HEK293 (cell line): Measurements from ENCODE around the gene CHD5.
A peak's percentile ranks its signal among the peaks of the same experiment; 100 is the strongest.

ENCODE experiments used
- HOXC10 ChIP-seq: sonication (generic); formaldehyde crosslinking; IDR thresholded peaks from 2 replicates; pipeline ENCODE4 v1.8.1; 2023; ENCODE audit warnings: mild to moderate bottlenecking, missing genetic modification reagents
- KLF10 ChIP-seq: fragments of 450-650 bp; IDR thresholded peaks from 2 replicates; pipeline ENCODE4 v1.5.1; 2018; ENCODE audit warnings: missing biosample characterization, mild to moderate bottlenecking, missing genetic modification characterization
- SCRT1 ChIP-seq: fragments of 450-650 bp; formaldehyde crosslinking; IDR thresholded peaks from 2 replicates; pipeline ENCODE4 v1.5.1; 2016; ENCODE audit warnings: missing biosample characterization, missing genetic modification characterization, borderline replicate concordance
- SP7 ChIP-seq: fragments of 450-650 bp; formaldehyde crosslinking; IDR thresholded peaks from 2 replicates; pipeline ENCODE4 v1.5.1; 2016; ENCODE audit warnings: missing biosample characterization, missing genetic modification characterization
- WT1 ChIP-seq: fragments of 450-650 bp; formaldehyde crosslinking; IDR thresholded peaks from 2 replicates; pipeline ENCODE4 v1.5.1; 2016; ENCODE audit warnings: missing biosample characterization, missing genetic modification characterization
- ZBTB20 ChIP-seq: fragments of 450-650 bp; formaldehyde crosslinking; IDR thresholded peaks from 2 replicates; pipeline ENCODE4 v1.5.1; 2016; ENCODE audit warnings: missing biosample characterization, missing genetic modification characterization
- ZBTB7A ChIP-seq: fragments of 450-650 bp; formaldehyde crosslinking; IDR thresholded peaks from 2 replicates; pipeline ENCODE4 v1.5.1; 2016; ENCODE audit warnings: low read depth, missing biosample characterization, missing genetic modification characterization
- ZFP69B ChIP-seq: fragments of 450-650 bp; formaldehyde crosslinking; IDR thresholded peaks from 2 replicates; pipeline ENCODE4 v1.5.1; 2016; ENCODE audit warnings: missing biosample characterization, missing genetic modification characterization
- ZNF140 ChIP-seq: fragments of 450-650 bp; formaldehyde crosslinking; IDR thresholded peaks from 2 replicates; pipeline ENCODE4 v1.5.1; 2016; ENCODE audit warnings: missing biosample characterization, missing genetic modification characterization
- ZNF146 ChIP-seq: fragments of 450-650 bp; formaldehyde crosslinking; IDR thresholded peaks from 2 replicates; pipeline ENCODE4 v1.5.1; 2016; ENCODE audit warnings: missing biosample characterization, missing genetic modification characterization
- ZNF169 ChIP-seq: fragments of 450-650 bp; formaldehyde crosslinking; IDR thresholded peaks from 2 replicates; pipeline ENCODE4 v1.5.1; 2016; ENCODE audit warnings: missing biosample characterization, missing genetic modification characterization
- ZNF184 ChIP-seq: fragments of 450-650 bp; IDR thresholded peaks from 2 replicates; pipeline ENCODE4 v1.5.1; 2018; ENCODE audit warnings: missing biosample characterization, mild to moderate bottlenecking, missing genetic modification characterization
- ZNF223 ChIP-seq: fragments of 450-650 bp; formaldehyde crosslinking; IDR thresholded peaks from 2 replicates; pipeline ENCODE4 v1.5.1; 2016; ENCODE audit warnings: missing biosample characterization, missing genetic modification characterization
- ZNF341 ChIP-seq: fragments of 450-650 bp; formaldehyde crosslinking; IDR thresholded peaks from 2 replicates; pipeline ENCODE4; 2016; ENCODE audit warnings: low read depth, missing biosample characterization, missing genetic modification characterization
- ZNF354C ChIP-seq: fragments of 450-650 bp; formaldehyde crosslinking; IDR thresholded peaks from 2 replicates; pipeline ENCODE4 v1.5.1; 2016; ENCODE audit warnings: missing biosample characterization, missing genetic modification characterization, low read depth, borderline replicate concordance
- ZNF394 ChIP-seq: fragments of 450-650 bp; formaldehyde crosslinking; IDR thresholded peaks from 2 replicates; pipeline ENCODE4 v1.5.1; 2016; ENCODE audit warnings: missing biosample characterization, missing genetic modification characterization, mild to moderate bottlenecking, moderate library complexity, borderline replicate concordance
- ZNF433 ChIP-seq: fragments of 450-650 bp; formaldehyde crosslinking; IDR thresholded peaks from 2 replicates; pipeline ENCODE4 v1.5.1; 2016; ENCODE audit warnings: missing biosample characterization, missing genetic modification characterization, low read depth
- ZNF510 ChIP-seq: fragments of 450-650 bp; formaldehyde crosslinking; IDR thresholded peaks from 2 replicates; pipeline ENCODE4 v1.5.1; 2018; ENCODE audit warnings: mild to moderate bottlenecking, missing genetic modification characterization, missing biosample characterization; ENCODE audit not compliant: insufficient replicate concordance
- ZNF514 ChIP-seq: fragments of 450-650 bp; formaldehyde crosslinking; IDR thresholded peaks from 2 replicates; pipeline ENCODE4 v1.5.1; 2016; ENCODE audit warnings: missing biosample characterization, missing genetic modification characterization
- ZNF621 ChIP-seq: fragments of 450-650 bp; formaldehyde crosslinking; IDR thresholded peaks from 2 replicates; pipeline ENCODE4 v1.5.1; 2017; ENCODE audit warnings: missing biosample characterization, missing genetic modification characterization
- ZNF768 ChIP-seq: fragments of 450-650 bp; formaldehyde crosslinking; IDR thresholded peaks from 2 replicates; pipeline ENCODE4 v1.5.1; 2018; ENCODE audit warnings: missing biosample characterization, mild to moderate bottlenecking, missing genetic modification characterization
- ZNF792 ChIP-seq: fragments of 450-650 bp; formaldehyde crosslinking; IDR thresholded peaks from 2 replicates; pipeline ENCODE4 v1.5.1; 2016; ENCODE audit warnings: missing biosample characterization, missing genetic modification characterization
- ZSCAN16 ChIP-seq: fragments of 450-650 bp; formaldehyde crosslinking; IDR thresholded peaks from 2 replicates; pipeline ENCODE4 v1.5.1; 2016; ENCODE audit warnings: missing biosample characterization, missing genetic modification characterization
- TF ChIP-seq, protein P1 (sequence below): fragments of 450-650 bp; formaldehyde crosslinking; IDR thresholded peaks from 2 replicates; pipeline ENCODE4 v1.5.1; 2016; ENCODE audit warnings: missing biosample characterization, missing genetic modification characterization
- TF ChIP-seq, protein P2 (sequence below): fragments of 450-650 bp; formaldehyde crosslinking; IDR thresholded peaks from 2 replicates; pipeline ENCODE4 v1.5.1; 2016; ENCODE audit warnings: missing biosample characterization, missing genetic modification characterization, low read depth
- TF ChIP-seq, protein P3 (sequence below): fragments of 450-650 bp; formaldehyde crosslinking; IDR thresholded peaks from 2 replicates; pipeline ENCODE4 v1.5.1; 2016; ENCODE audit warnings: missing biosample characterization, missing genetic modification characterization
- TF ChIP-seq, protein P4 (sequence below): fragments of 450-650 bp; formaldehyde crosslinking; IDR thresholded peaks from 2 replicates; pipeline ENCODE4 v1.5.1; 2016; ENCODE audit warnings: missing biosample characterization, missing genetic modification characterization
- TF ChIP-seq, protein P5 (sequence below): fragments of 450-650 bp; formaldehyde crosslinking; IDR thresholded peaks from 2 replicates; pipeline ENCODE4 v1.5.1; 2016; ENCODE audit warnings: missing biosample characterization, missing genetic modification characterization
- TF ChIP-seq, protein P6 (sequence below): fragments of 450-650 bp; formaldehyde crosslinking; IDR thresholded peaks from 2 replicates; pipeline ENCODE4 v1.5.1; 2016; ENCODE audit warnings: missing biosample characterization, missing genetic modification characterization

Gene CHD5

DNA sequence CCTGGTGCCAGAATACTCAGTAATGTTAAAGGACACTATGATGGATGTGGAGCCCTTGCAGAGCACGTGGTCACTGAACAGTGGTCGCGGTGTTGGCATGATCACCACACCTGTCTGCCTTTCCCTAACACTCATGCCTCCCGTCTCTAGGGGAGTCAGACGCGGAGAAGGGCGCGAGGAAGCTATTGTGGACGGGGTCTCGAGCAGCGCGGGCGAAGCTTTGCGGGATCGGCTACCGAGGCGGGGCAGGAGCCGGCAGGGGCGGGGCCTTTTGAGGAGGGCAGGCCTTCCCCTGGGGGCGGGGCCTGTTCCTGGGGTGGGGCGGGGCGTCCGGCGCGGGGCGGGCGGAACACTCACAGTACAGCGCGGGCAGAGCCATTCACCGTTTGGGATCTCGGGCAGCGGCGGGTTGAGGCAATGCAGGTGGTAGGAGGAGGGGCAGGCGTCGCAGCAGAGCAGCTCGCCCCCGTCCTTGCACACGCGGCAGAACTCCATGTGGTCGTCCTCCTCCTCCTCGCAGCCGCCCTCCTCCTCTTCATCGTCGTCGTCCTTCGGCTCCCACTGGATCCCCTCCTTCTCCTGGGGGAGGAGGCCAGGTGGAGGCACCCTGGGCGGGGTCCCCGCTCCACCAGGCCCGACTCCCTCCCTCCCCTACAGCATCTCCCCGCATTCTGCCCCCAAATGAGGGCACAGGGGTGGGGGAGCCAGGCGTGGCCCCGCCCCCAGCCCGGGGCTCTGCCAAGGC lies 31.5 kb downstream of the CHD5 start (continued):
- TF ChIP-seq, protein P1, sequence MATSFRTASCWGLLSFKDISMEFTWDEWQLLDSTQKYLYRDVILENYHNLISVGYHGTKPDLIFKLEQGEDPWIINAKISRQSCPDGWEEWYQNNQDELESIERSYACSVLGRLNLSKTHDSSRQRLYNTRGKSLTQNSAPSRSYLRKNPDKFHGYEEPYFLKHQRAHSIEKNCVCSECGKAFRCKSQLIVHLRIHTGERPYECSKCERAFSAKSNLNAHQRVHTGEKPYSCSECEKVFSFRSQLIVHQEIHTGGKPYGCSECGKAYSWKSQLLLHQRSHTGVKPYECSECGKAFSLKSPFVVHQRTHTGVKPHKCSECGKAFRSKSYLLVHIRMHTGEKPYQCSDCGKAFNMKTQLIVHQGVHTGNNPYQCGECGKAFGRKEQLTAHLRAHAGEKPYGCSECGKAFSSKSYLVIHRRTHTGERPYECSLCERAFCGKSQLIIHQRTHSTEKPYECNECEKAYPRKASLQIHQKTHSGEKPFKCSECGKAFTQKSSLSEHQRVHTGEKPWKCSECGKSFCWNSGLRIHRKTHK (tag by site-specific recombination) = no peak
- TF ChIP-seq ZNF140 (tag by site-specific recombination) = no peak
- no peak for TF ChIP-seq ZNF514 (tag by site-specific recombination)
- no peak for TF ChIP-seq ZNF394 (tag by site-specific recombination)
- no peak for TF ChIP-seq ZNF223 (tag by site-specific recombination)
- TF ChIP-seq, protein P2, sequence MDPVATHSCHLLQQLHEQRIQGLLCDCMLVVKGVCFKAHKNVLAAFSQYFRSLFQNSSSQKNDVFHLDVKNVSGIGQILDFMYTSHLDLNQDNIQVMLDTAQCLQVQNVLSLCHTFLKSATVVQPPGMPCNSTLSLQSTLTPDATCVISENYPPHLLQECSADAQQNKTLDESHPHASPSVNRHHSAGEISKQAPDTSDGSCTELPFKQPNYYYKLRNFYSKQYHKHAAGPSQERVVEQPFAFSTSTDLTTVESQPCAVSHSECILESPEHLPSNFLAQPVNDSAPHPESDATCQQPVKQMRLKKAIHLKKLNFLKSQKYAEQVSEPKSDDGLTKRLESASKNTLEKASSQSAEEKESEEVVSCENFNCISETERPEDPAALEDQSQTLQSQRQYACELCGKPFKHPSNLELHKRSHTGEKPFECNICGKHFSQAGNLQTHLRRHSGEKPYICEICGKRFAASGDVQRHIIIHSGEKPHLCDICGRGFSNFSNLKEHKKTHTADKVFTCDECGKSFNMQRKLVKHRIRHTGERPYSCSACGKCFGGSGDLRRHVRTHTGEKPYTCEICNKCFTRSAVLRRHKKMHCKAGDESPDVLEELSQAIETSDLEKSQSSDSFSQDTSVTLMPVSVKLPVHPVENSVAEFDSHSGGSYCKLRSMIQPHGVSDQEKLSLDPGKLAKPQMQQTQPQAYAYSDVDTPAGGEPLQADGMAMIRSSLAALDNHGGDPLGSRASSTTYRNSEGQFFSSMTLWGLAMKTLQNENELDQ = no peak
- TF ChIP-seq, protein P3, sequence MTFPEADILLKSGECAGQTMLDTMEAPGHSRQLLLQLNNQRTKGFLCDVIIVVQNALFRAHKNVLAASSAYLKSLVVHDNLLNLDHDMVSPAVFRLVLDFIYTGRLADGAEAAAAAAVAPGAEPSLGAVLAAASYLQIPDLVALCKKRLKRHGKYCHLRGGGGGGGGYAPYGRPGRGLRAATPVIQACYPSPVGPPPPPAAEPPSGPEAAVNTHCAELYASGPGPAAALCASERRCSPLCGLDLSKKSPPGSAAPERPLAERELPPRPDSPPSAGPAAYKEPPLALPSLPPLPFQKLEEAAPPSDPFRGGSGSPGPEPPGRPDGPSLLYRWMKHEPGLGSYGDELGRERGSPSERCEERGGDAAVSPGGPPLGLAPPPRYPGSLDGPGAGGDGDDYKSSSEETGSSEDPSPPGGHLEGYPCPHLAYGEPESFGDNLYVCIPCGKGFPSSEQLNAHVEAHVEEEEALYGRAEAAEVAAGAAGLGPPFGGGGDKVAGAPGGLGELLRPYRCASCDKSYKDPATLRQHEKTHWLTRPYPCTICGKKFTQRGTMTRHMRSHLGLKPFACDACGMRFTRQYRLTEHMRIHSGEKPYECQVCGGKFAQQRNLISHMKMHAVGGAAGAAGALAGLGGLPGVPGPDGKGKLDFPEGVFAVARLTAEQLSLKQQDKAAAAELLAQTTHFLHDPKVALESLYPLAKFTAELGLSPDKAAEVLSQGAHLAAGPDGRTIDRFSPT (tag by site-specific recombination) = no peak
- TF ChIP-seq ZFP69B (tag by site-specific recombination) = no peak
- TF ChIP-seq, protein P4, sequence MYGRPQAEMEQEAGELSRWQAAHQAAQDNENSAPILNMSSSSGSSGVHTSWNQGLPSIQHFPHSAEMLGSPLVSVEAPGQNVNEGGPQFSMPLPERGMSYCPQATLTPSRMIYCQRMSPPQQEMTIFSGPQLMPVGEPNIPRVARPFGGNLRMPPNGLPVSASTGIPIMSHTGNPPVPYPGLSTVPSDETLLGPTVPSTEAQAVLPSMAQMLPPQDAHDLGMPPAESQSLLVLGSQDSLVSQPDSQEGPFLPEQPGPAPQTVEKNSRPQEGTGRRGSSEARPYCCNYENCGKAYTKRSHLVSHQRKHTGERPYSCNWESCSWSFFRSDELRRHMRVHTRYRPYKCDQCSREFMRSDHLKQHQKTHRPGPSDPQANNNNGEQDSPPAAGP (tag by site-specific recombination) = 0 out of 2 replicates have a peak, but pooled peaks have one; percentile 40
- no peak for TF ChIP-seq ZNF792 (tag by site-specific recombination)
- TF ChIP-seq ZNF354C = no peak
- no peak for TF ChIP-seq ZNF621 (tag by site-specific recombination)
- TF ChIP-seq SCRT1 (tag by site-specific recombination) = no peak
- no peak for TF ChIP-seq ZNF184
- no peak for TF ChIP-seq ZNF510 (tag by site-specific recombination)
- TF ChIP-seq ZNF433 = no peak
- TF ChIP-seq ZNF768 = no peak
- TF ChIP-seq, protein P5, sequence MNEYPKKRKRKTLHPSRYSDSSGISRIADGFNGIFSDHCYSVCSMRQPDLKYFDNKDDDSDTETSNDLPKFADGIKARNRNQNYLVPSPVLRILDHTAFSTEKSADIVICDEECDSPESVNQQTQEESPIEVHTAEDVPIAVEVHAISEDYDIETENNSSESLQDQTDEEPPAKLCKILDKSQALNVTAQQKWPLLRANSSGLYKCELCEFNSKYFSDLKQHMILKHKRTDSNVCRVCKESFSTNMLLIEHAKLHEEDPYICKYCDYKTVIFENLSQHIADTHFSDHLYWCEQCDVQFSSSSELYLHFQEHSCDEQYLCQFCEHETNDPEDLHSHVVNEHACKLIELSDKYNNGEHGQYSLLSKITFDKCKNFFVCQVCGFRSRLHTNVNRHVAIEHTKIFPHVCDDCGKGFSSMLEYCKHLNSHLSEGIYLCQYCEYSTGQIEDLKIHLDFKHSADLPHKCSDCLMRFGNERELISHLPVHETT = no peak
- TF ChIP-seq SP7 (tag by site-specific recombination) = peak; percentile 61; the same call in 1 of the 2 replicates
- TF ChIP-seq ZSCAN16 (tag by site-specific recombination) = no peak
- peak; percentile 67; the same call in 1 of the 2 replicates for TF ChIP-seq ZNF341 (tag by site-specific recombination)
- no peak for TF ChIP-seq KLF10 (tag by site-specific recombination)
- TF ChIP-seq, protein P6, sequence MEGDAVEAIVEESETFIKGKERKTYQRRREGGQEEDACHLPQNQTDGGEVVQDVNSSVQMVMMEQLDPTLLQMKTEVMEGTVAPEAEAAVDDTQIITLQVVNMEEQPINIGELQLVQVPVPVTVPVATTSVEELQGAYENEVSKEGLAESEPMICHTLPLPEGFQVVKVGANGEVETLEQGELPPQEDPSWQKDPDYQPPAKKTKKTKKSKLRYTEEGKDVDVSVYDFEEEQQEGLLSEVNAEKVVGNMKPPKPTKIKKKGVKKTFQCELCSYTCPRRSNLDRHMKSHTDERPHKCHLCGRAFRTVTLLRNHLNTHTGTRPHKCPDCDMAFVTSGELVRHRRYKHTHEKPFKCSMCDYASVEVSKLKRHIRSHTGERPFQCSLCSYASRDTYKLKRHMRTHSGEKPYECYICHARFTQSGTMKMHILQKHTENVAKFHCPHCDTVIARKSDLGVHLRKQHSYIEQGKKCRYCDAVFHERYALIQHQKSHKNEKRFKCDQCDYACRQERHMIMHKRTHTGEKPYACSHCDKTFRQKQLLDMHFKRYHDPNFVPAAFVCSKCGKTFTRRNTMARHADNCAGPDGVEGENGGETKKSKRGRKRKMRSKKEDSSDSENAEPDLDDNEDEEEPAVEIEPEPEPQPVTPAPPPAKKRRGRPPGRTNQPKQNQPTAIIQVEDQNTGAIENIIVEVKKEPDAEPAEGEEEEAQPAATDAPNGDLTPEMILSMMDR (tag by site-specific recombination) = peak; percentile 10; the same call in 1 of the 2 replicates
- no peak for TF ChIP-seq HOXC10 (CRISPR knock-in tag)
- no peak for TF ChIP-seq ZNF169 (tag by site-specific recombination)
- TF ChIP-seq ZBTB7A (tag by site-specific recombination) = no peak
- TF ChIP-seq WT1 (tag by site-specific recombination) = 0 out of 2 replicates have a peak, but pooled peaks have one; percentile 31
- no peak; the same call in 1 of the 2 replicates for TF ChIP-seq ZBTB20 (tag by site-specific recombination)
- TF ChIP-seq ZNF146 (tag by site-specific recombination) = no peak
